Measurements from ENCODE around the gene SLC35F1. TPM values are rescaled to one million over a fixed set of nuclear protein-coding genes. Genes with fewer than 3 reads are reported as not detected.

Gene SLC35F1
- total RNA-seq, 2 donors from 2014 or later, result not detected

GRCh38 chr6:118128755-118129154 lies 221.7 kb downstream of the SLC35F1 start:
- Mint-ChIP-seq H3K36me3 (no peaks in the 10 kb centered on the region), H3K27me3 (peaks cover 0 to 8% of the 10 kb centered on the region in 2 donors), H3K9me3 (peaks cover 4% of the 10 kb centered on the region), H3K27ac (no peak overlapping the region), H3K4me1 (ENCODE audit: low read depth in 2 of 2) (no peaks in the 10 kb centered on the region), H3K4me3 (no peak overlapping the region)
- DNase-seq (ENCODE audit: low spot score) (no peak), ATAC-seq (no peak)

GRCh38 chr6:118134206-118134605 lies 227.1 kb downstream of the SLC35F1 start:
- H3K27me3 Mint-ChIP-seq, result peaks cover 0 to 9% of the 10 kb centered on the region in 2 donors
- no peak overlapping the region for H3K27ac Mint-ChIP-seq
- no peak overlapping the region for H3K4me3 Mint-ChIP-seq
- DNase-seq (ENCODE audit: low spot score) (no peak), ATAC-seq (no peak)
- no peaks in the 10 kb centered on the region for H3K36me3 Mint-ChIP-seq
- H3K4me1 Mint-ChIP-seq (ENCODE audit: low read depth in 2 of 2), result no peaks in the 10 kb centered on the region
- H3K9me3 Mint-ChIP-seq, result peaks cover under 1% of the 10 kb centered on the region

- H3K4me3 Mint-ChIP-seq, result no peak overlapping the region
- H3K36me3 Mint-ChIP-seq, result no peaks in the 10 kb centered on the region
- H3K27ac Mint-ChIP-seq, result no peak overlapping the region
- no peak for DNase-seq (ENCODE audit: low spot score)
- H3K27me3 Mint-ChIP-seq, result peaks cover 0 to 6% of the 10 kb centered on the region in 2 donors
- no peaks in the 10 kb centered on the region for H3K9me3 Mint-ChIP-seq
- no peaks in the 10 kb centered on the region for H3K4me1 Mint-ChIP-seq (ENCODE audit: low read depth in 2 of 2)
- no peak for ATAC-seq
Measured at GRCh38 chr6:118134736-118135135, 227.7 kb downstream of the SLC35F1 start.

GRCh38 chr6:118135371-118135770 lies 228.3 kb downstream of the SLC35F1 start:
- Mint-ChIP-seq H3K27ac (no peak overlapping the region), H3K4me3 (no peak overlapping the region), H3K27me3 (peaks cover 0 to 6% of the 10 kb centered on the region in 2 donors), H3K36me3 (no peaks in the 10 kb centered on the region), H3K9me3 (no peaks in the 10 kb centered on the region), H3K4me1 (ENCODE audit: low read depth in 2 of 2) (no peaks in the 10 kb centered on the region)
- ATAC-seq (no peak), DNase-seq (ENCODE audit: low spot score) (no peak)

DNA sequence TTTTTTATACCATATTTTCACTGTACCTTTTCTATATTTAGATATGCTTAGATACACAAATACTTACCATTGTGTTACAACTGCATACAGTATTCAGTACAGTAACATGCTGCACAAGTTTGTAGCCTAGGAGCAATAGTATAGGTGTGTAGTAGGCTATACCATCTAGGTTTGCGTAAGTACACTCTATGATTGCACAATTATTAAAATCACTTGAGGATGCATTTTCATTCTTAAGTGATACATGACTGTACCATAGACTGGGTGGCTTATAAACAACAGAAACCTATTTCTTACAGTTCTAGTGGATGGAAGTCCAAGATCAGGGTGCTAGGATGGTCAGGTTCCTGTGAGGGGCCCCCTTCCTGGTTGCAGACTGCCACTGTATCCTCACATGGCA lies 234.1 kb downstream of the SLC35F1 start:
- Mint-ChIP-seq H3K9me3 (no peaks in the 10 kb centered on the region), H3K36me3 (no peaks in the 10 kb centered on the region), H3K27me3 (peaks cover 0 to 9% of the 10 kb centered on the region in 2 donors), H3K4me3 (no peak overlapping the region), H3K27ac (no peak overlapping the region), H3K4me1 (ENCODE audit: low read depth in 2 of 2) (no peaks in the 10 kb centered on the region)
- DNase-seq (ENCODE audit: low spot score) (no peak), ATAC-seq (no peak)

- Mint-ChIP-seq H3K27me3 (peaks cover 0 to 22% of the 10 kb centered on the region in 2 donors), H3K4me1 (ENCODE audit: low read depth in 2 of 2) (no peaks in the 10 kb centered on the region), H3K9me3 (no peaks in the 10 kb centered on the region), H3K36me3 (no peaks in the 10 kb centered on the region), H3K4me3 (no peak overlapping the region), H3K27ac (no peak overlapping the region)
- DNase-seq (ENCODE audit: low spot score) (no peak), ATAC-seq (no peak)
Measured at GRCh38 chr6:118146584-118146983, 239.5 kb downstream of the SLC35F1 start.

- no peaks in the 10 kb centered on the region for H3K4me1 Mint-ChIP-seq (ENCODE audit: low read depth in 2 of 2)
- no peak overlapping the region for H3K4me3 Mint-ChIP-seq
- ATAC-seq (no peak), DNase-seq (ENCODE audit: low spot score) (no peak)
- H3K36me3 Mint-ChIP-seq, result no peaks in the 10 kb centered on the region
- no peak overlapping the region for H3K27ac Mint-ChIP-seq
- peaks cover 0 to 30% of the 10 kb centered on the region in 2 donors for H3K27me3 Mint-ChIP-seq
- H3K9me3 Mint-ChIP-seq, result no peaks in the 10 kb centered on the region
Measured at GRCh38 chr6:118147511-118147910, 240.4 kb downstream of the SLC35F1 start.

DNA sequence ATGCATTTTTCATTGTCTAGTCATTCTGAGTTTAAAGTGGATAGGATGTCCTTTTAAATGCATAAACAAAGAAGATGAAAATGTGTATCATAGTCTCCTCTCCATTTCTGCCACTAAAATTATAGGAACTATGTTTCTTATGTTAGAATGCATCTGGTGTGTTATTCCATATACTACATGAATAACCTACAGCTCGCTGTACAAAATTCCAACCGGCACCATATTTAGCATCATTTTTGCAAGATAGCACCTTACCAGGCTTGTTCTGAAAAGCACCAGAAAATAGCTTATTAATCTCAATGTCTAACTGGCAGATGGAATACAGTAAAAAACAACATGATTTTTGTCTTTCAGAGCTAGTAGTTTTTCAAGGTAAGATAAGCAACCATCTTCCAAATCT lies 241.5 kb downstream of the SLC35F1 start:
- no peaks in the 10 kb centered on the region for H3K9me3 Mint-ChIP-seq
- ATAC-seq (no peak), DNase-seq (ENCODE audit: low spot score) (no peak)
- H3K27ac Mint-ChIP-seq, result no peak overlapping the region
- H3K36me3 Mint-ChIP-seq, result no peaks in the 10 kb centered on the region
- no peaks in the 10 kb centered on the region for H3K4me1 Mint-ChIP-seq (ENCODE audit: low read depth in 2 of 2)
- H3K4me3 Mint-ChIP-seq, result no peak overlapping the region
- peaks cover 0 to 30% of the 10 kb centered on the region in 2 donors for H3K27me3 Mint-ChIP-seq

DNA sequence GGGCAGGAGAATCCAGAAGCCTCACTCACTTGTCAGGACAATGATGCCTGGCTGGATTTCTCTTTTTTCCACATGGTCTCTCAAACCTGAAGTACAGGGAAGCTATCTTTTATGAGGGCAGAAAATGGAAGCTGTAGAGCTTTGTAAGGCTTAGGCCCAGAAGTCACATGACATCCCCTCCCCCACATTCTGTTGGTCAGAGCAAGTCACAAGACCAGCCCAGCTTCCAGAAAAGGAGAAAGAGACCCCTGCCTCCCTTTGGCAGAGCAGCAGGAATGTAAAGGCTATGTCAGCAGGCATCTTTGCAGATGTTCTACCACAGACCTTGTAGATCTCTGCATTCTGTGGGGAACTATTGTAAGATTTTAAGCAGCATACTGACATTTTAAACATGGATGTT lies 245.5 kb downstream of the SLC35F1 start:
- H3K36me3 Mint-ChIP-seq, result no peaks in the 10 kb centered on the region
- H3K4me1 Mint-ChIP-seq (ENCODE audit: low read depth in 2 of 2), result no peaks in the 10 kb centered on the region
- ATAC-seq (no peak), DNase-seq (ENCODE audit: low spot score) (no peak)
- peaks cover 0 to 24% of the 10 kb centered on the region in 2 donors for H3K27me3 Mint-ChIP-seq
- H3K9me3 Mint-ChIP-seq, result no peaks in the 10 kb centered on the region
- H3K27ac Mint-ChIP-seq, result no peak overlapping the region
- H3K4me3 Mint-ChIP-seq, result no peak overlapping the region

DNA sequence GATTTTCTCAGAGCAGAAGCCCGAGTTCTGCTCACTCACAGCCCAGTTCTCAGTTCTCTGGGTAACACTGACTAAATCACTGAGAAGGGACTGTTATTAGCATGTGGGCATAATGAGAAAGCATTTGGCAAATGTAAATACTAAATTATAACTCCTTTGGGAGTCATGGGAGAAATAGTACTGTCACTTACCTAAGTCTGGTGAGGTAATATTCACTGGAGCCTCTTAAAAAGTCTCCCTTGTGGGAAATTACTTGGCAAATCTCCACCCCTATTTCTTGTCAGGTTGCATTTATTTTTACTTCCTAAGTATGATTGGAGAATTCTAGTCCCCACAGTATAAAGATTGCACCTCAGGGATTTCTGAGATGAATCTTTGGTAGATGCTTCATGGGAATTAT lies 254.3 kb downstream of the SLC35F1 start:
- ATAC-seq, result no peak
- H3K4me1 Mint-ChIP-seq (ENCODE audit: low read depth in 2 of 2), result no peaks in the 10 kb centered on the region

DNA sequence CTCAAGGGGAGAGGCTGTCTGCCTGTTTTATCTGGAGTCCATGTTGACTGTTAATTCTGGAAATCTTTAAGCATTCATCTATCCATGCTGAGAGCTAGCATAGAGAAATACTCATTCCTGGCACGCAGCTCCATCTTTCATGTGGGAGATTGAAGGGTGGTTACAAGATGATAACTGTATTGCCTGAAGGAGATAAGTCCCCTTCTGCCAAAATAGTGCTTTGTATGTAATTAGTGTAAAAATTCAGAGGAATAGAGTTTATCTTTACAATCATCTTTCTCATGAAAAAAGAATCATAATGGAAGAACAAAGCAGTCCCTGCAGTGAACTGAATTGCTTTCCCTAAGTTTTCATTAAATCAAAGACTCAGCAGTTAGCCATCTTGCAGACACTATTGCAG lies 256.5 kb downstream of the SLC35F1 start:
- Mint-ChIP-seq H3K27me3 (peaks cover 2 to 21% of the 10 kb centered on the region in 2 donors), H3K36me3 (no peaks in the 10 kb centered on the region), H3K27ac (no peak overlapping the region), H3K4me1 (ENCODE audit: low read depth in 2 of 2) (no peaks in the 10 kb centered on the region), H3K9me3 (no peaks in the 10 kb centered on the region), H3K4me3 (no peak overlapping the region)
- no peak for ATAC-seq
- no peak for DNase-seq (ENCODE audit: low spot score)

More for the DNA sequence above, 254.3 kb downstream of the SLC35F1 start:
- H3K9me3 Mint-ChIP-seq, result no peaks in the 10 kb centered on the region
- no peak for DNase-seq (ENCODE audit: low spot score)
- peaks cover 2 to 15% of the 10 kb centered on the region in 2 donors for H3K27me3 Mint-ChIP-seq
- H3K27ac Mint-ChIP-seq, result no peak overlapping the region
- no peaks in the 10 kb centered on the region for H3K36me3 Mint-ChIP-seq
- H3K4me3 Mint-ChIP-seq, result no peak overlapping the region

DNA sequence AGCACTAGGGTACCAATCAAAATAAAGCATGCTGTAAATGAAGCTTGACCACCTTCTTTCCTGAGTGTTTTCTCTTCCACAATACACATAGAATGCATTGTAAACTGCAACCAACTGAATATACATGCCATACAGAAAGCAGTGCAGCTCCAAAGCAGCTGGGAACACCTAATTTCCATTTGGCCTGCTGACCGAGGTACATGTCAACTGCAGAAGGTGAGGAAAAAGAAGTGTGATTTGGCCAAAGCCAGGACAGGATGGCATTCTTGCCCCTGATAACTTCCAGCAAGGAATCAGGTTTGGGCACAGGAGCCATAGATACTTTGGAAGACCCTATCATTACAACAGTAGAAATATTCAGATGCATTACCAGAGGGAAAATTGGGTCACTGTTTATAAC lies 258.4 kb downstream of the SLC35F1 start:
- no peaks in the 10 kb centered on the region for H3K36me3 Mint-ChIP-seq
- H3K4me1 Mint-ChIP-seq (ENCODE audit: low read depth in 2 of 2), result no peaks in the 10 kb centered on the region
- H3K4me3 Mint-ChIP-seq, result no peak overlapping the region
- H3K9me3 Mint-ChIP-seq, result no peaks in the 10 kb centered on the region
- no peak overlapping the region for H3K27ac Mint-ChIP-seq
- no peak for ATAC-seq
- DNase-seq (ENCODE audit: low spot score), result no peak
- peaks cover 2 to 21% of the 10 kb centered on the region in 2 donors for H3K27me3 Mint-ChIP-seq

GRCh38 chr6:118168421-118168820 lies 261.4 kb downstream of the SLC35F1 start:
- no peak for ATAC-seq
- Mint-ChIP-seq H3K9me3 (peaks cover under 1% of the 10 kb centered on the region), H3K27ac (no peak overlapping the region), H3K4me3 (no peak overlapping the region), H3K4me1 (ENCODE audit: low read depth in 2 of 2) (no peaks in the 10 kb centered on the region), H3K36me3 (peaks cover 3% of the 10 kb centered on the region), H3K27me3 (peaks cover 2 to 28% of the 10 kb centered on the region in 2 donors)
- DNase-seq (ENCODE audit: low spot score), result no peak

GRCh38 chr6:118171852-118172251 lies 264.8 kb downstream of the SLC35F1 start:
- peaks cover 0 to 27% of the 10 kb centered on the region in 2 donors for H3K27me3 Mint-ChIP-seq
- H3K4me1 Mint-ChIP-seq (ENCODE audit: low read depth in 2 of 2), result no peaks in the 10 kb centered on the region
- peaks cover 14% of the 10 kb centered on the region for H3K36me3 Mint-ChIP-seq
- ATAC-seq (no peak), DNase-seq (ENCODE audit: low spot score) (no peak)
- no peak overlapping the region for H3K27ac Mint-ChIP-seq
- no peak overlapping the region for H3K4me3 Mint-ChIP-seq
- H3K9me3 Mint-ChIP-seq, result peaks cover 8% of the 10 kb centered on the region

- no peak for DNase-seq (ENCODE audit: low spot score)
- H3K4me3 Mint-ChIP-seq, result no peak overlapping the region
- peaks cover 0 to 27% of the 10 kb centered on the region in 2 donors for H3K27me3 Mint-ChIP-seq
- no peak overlapping the region for H3K27ac Mint-ChIP-seq
- no peaks in the 10 kb centered on the region for H3K4me1 Mint-ChIP-seq (ENCODE audit: low read depth in 2 of 2)
- peaks cover 8% of the 10 kb centered on the region for H3K9me3 Mint-ChIP-seq
- peaks cover 14% of the 10 kb centered on the region for H3K36me3 Mint-ChIP-seq
- ATAC-seq, result no peak
Measured at GRCh38 chr6:118174071-118174470, 267.0 kb downstream of the SLC35F1 start.

Measured in natural killer cell treated with Interleukin-12 subunit alpha and Interleukin-12 subunit beta and Interleukin-15 and Interleukin-18, amount 100 ng/mL, for 72 hours (primary cell).